A673 (cell line): ENCODE measurements around the gene MAML3. TPM values are rescaled to one million over a fixed set of nuclear protein-coding genes. Genes with fewer than 3 reads are reported as not detected.

Experiments used
- BruUV-seq: library from RNA; stranded (reverse); fragments of 400-500 nt; replicated peaks from 2 replicates; lab custom pipeline; 2021; lab: Mats Ljungman, UMichigan
- CTCF ChIA-PET: fragments of 300-600 bp; sonication (Branson Sonifier 250); formaldehyde crosslinking; loops from one replicate; lab custom pipeline; 2022; ENCODE audit warnings: antibody characterized with exemption; lab: Charles Lee
- POLR2A ChIA-PET: fragments of 300-600 bp; sonication (Branson Sonifier 250); formaldehyde crosslinking; loops from one replicate; lab custom pipeline; 2022; ENCODE audit warnings: antibody characterized with exemption; ENCODE audit not compliant: low non-redundant PET; lab: Charles Lee
- DNase-seq: peaks from one replicate; pipeline ENCODE4 v3.0.0-alpha.2; 2015; ENCODE audit warnings: low spot score
- H3K27ac ChIP-seq: fragments of 200-600 bp; sonication (generic); 2 replicates; pipeline ENCODE4 v1.5.1; 2016; ENCODE audit warnings: mixed run types, low read depth, mild to moderate bottlenecking, mixed read lengths, antibody characterized with exemption, low read length; ENCODE audit not compliant: poor library complexity, severe bottlenecking
- H3K27me3 ChIP-seq: fragments of 200-600 bp; sonication (generic); replicated peaks from 2 replicates; pipeline ENCODE4 v1.6.1; 2017; ENCODE audit warnings: mixed run types, low read depth, mild to moderate bottlenecking, mixed read lengths, antibody characterized with exemption, low read length; ENCODE audit not compliant: insufficient read depth, poor library complexity
- H3K36me3 ChIP-seq: fragments of 200-600 bp; sonication (generic); 2 replicates; pipeline ENCODE4 v1.6.1; 2016; ENCODE audit warnings: mixed run types, mild to moderate bottlenecking, mixed read lengths, antibody characterized with exemption, low read length; ENCODE audit not compliant: insufficient read depth, poor library complexity, severe bottlenecking
- H3K4me1 ChIP-seq: fragments of 200-600 bp; sonication (generic); 2 replicates; pipeline ENCODE4 v1.6.1; 2017; ENCODE audit warnings: mixed run types, mild to moderate bottlenecking, mixed read lengths, antibody characterized with exemption, low read length; ENCODE audit not compliant: insufficient read depth, poor library complexity, severe bottlenecking
- H3K4me3 ChIP-seq: fragments of 200-600 bp; sonication (generic); 2 replicates; pipeline ENCODE4 v1.5.1; 2016; ENCODE audit warnings: low read depth, mixed run types, mild to moderate bottlenecking, mixed read lengths, low read length; ENCODE audit not compliant: poor library complexity, severe bottlenecking
- H3K9me3 ChIP-seq: fragments of 200-600 bp; sonication (generic); 2 replicates; pipeline ENCODE4 v1.6.1; 2016; ENCODE audit warnings: mixed run types, low read depth, mild to moderate bottlenecking, mixed read lengths, antibody characterized with exemption, low read length; ENCODE audit not compliant: poor library complexity, severe bottlenecking
- CTCF ChIP-seq: fragments of 300-800, 200-600 bp; sonication (generic); conservative IDR thresholded peaks from 2 replicates; pipeline ENCODE4 v1.5.1; 2017; ENCODE audit warnings: low read depth, mild to moderate bottlenecking, antibody characterized with exemption, low read length, moderate library complexity, mixed read lengths
- EZH2 ChIP-seq: fragments of 200-600 bp; sonication (generic); IDR thresholded peaks from 2 replicates; pipeline ENCODE4 v1.6.1; 2017; ENCODE audit warnings: borderline replicate concordance, low read depth, mild to moderate bottlenecking, mixed read lengths, antibody characterized with exemption, low read length; ENCODE audit not compliant: poor library complexity, severe bottlenecking
- intact Hi-C: fragments of 100-400 bp; cut with micrococcal nuclease; formaldehyde crosslinking; loops from one replicate; pipeline ENCODE4 v1.10.0; 2022; ENCODE audit not compliant: unreplicated experiment
- total RNA-seq: library from RNA; stranded (reverse); gene quantifications from 2 replicates; pipeline ENCODE4 v1.2.3, GENCODE V29; 2021

The MAML3 gene
- total RNA-seq, 1 experiment from 2014 or later = 3.7 TPM

DNA sequence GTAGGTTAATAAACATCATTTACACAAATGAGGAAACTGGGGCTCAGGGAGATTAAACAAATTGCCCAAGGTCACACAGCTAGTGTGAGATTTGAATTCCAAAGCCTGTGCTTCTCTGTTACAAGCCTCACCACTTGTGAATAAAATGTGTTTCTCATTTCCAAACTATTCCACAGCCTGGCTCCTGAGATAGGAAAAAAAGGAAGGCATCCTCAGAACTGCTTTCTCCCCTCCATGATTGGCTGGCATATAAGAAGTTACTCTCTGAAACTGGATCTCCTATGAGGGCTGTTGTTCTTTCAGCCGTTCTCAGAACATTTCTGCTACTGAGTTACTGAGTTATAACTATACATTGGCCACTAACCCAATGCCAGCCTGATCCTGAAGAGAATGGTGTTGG lies 237.9 kb downstream of the MAML3 start:
- no peak for DNase-seq
- no peaks in the 10 kb centered on the region for H3K9me3 ChIP-seq
- ChIA-PET POLR2A (no interaction called here), CTCF (no interaction called here)
- no peak overlapping the region for H3K27ac ChIP-seq
- no peaks in the 10 kb centered on the region for H3K27me3 ChIP-seq
- H3K36me3 ChIP-seq = no peaks in the 10 kb centered on the region
- intact Hi-C loops = no loop called here
- H3K4me3 ChIP-seq = no peak overlapping the region
- BruUV-seq = no TSS peak
- H3K4me1 ChIP-seq = peaks cover 17% of the 10 kb centered on the region
- TF ChIP-seq EZH2 = no peak
- TF ChIP-seq CTCF = no peak

GRCh38 chr4:139915037-139915436 lies 238.9 kb downstream of the MAML3 start:
- DNase-seq = no peak
- no peaks in the 10 kb centered on the region for H3K36me3 ChIP-seq
- BruUV-seq = no TSS peak
- intact Hi-C loops = no loop called here
- peaks cover 17% of the 10 kb centered on the region for H3K4me1 ChIP-seq
- ChIA-PET CTCF (no interaction called here), POLR2A (no interaction called here)
- no peaks in the 10 kb centered on the region for H3K27me3 ChIP-seq
- H3K9me3 ChIP-seq = no peaks in the 10 kb centered on the region
- H3K27ac ChIP-seq = no peak overlapping the region
- TF ChIP-seq EZH2 (no peak), CTCF (no peak)
- H3K4me3 ChIP-seq = no peak overlapping the region

DNA sequence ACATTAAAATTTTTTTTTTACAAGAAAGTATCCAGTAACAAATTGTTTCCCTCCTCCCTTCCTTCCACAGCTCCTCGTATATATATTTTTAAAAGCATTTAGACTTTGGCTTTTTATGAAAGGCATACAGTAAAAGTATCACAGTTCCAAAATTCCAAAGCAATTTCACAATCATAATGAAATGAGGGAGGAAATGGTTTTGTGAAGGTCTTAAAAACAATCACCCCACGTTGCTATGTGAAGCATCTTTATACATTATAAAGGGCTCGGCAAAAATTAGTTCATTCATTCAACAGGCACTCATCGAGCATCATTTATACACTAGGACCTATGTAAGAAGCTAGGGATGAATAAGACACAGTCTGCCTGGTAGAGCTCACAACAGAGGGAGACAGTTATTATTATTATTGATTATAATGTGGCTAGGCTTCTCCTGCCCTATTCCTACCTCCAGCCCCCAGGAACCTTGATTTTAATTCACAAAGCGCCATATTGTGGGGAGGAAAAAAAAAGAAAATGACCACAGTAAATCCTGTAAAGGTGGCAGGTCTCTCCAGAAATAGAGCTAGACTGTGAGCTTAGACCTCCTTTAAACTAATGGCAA lies 239.9 kb downstream of the MAML3 start:
- ChIA-PET CTCF (no interaction called here), POLR2A (no interaction called here)
- Histone ChIP-seq H3K27ac (no peak overlapping the region), H3K9me3 (no peaks in the 10 kb centered on the region), H3K4me1 (peaks cover 10% of the 10 kb centered on the region), H3K4me3 (no peak overlapping the region), H3K36me3 (no peaks in the 10 kb centered on the region), H3K27me3 (no peaks in the 10 kb centered on the region)
- no TSS peak for BruUV-seq
- TF ChIP-seq CTCF (no peak), EZH2 (no peak)
- DNase-seq = no peak
- intact Hi-C loops = no loop called here
